Panc1 (cell line): Measurements from ENCODE around the gene EYS. TPM values are rescaled to one million over a fixed set of nuclear protein-coding genes. Genes with fewer than 3 reads are reported as not detected.

Source experiments
- ATAC-seq: fragments of 200-7000 bp; cut with Tn5 transposase; 2 replicates; pipeline ENCODE4 v1.9.1; 2020; ENCODE audit warnings: mild to moderate bottlenecking, moderate library complexity
- BruUV-seq: library from RNA; stranded (reverse); fragments of 400-500 nt; replicated peaks from 2 replicates; lab custom pipeline; 2021; lab: Mats Ljungman, UMichigan
- CTCF ChIA-PET: fragments of 300-600 bp; sonication (Branson Sonifier 250); formaldehyde crosslinking; loops from one replicate; lab custom pipeline; 2022; ENCODE audit warnings: antibody characterized with exemption; lab: Charles Lee
- POLR2A ChIA-PET: fragments of 300-600 bp; sonication (Branson Sonifier 250); formaldehyde crosslinking; loops from one replicate; lab custom pipeline; 2022; ENCODE audit warnings: antibody characterized with exemption; lab: Charles Lee
- DNase-seq: peaks from one replicate; pipeline ENCODE4 v3.0.0-alpha.2; 2010; ENCODE audit warnings: low read depth, low spot score
- H3K27ac ChIP-seq: 2 replicates; pipeline ENCODE4 v1.5.1; 2011; ENCODE audit warnings: mild to moderate bottlenecking, low read length, inconsistent platforms
- H3K27me3 ChIP-seq: fragments of 200-500 bp; sonication (Bioruptor generic); 2 replicates; pipeline ENCODE4 v1.6.0; 2014; ENCODE audit warnings: low read length, inconsistent platforms; ENCODE audit not compliant: control insufficient read depth, insufficient read depth
- H3K36me3 ChIP-seq: fragments of 200-500 bp; sonication (Bioruptor generic); 2 replicates; pipeline ENCODE4 v1.5.1; 2014; ENCODE audit warnings: inconsistent platforms, mild to moderate bottlenecking, low read length, moderate library complexity; ENCODE audit not compliant: control insufficient read depth, insufficient read depth
- H3K4me1 ChIP-seq: 2 replicates; pipeline ENCODE4 v1.5.1; 2011; ENCODE audit warnings: inconsistent platforms, mild to moderate bottlenecking, low read length, moderate library complexity; ENCODE audit not compliant: control insufficient read depth, insufficient read depth
- H3K4me3 ChIP-seq, 2 experiments: 2 replicates each; pipeline ENCODE4 v1.5.1; 2011 to 2012; ENCODE audit warnings: low read depth in 2 of 2, low read length in 2 of 2, mild to moderate bottlenecking in 2 of 2, inconsistent platforms in 1 of 2, moderate library complexity in 1 of 2
- H3K9me3 ChIP-seq: fragments of 200-500 bp; sonication (Bioruptor generic); 2 replicates; pipeline ENCODE4 v1.5.1; 2014; ENCODE audit warnings: low read depth, mild to moderate bottlenecking, inconsistent platforms, low read length, moderate library complexity; ENCODE audit not compliant: control insufficient read depth, insufficient read depth
- CTCF ChIP-seq: fragments of 450-650 bp; IDR thresholded peaks from 2 replicates; pipeline ENCODE4 v1.5.1; 2017; ENCODE audit warnings: mild to moderate bottlenecking
- POLR2AphosphoS5 ChIP-seq: IDR thresholded peaks from 2 replicates; pipeline ENCODE4 v1.6.1; 2012; ENCODE audit warnings: mild to moderate bottlenecking, low read depth, low read length, moderate library complexity
- SIN3A ChIP-seq: IDR thresholded peaks from 2 replicates; pipeline ENCODE4 v1.6.1; 2012; ENCODE audit warnings: low read depth, mild to moderate bottlenecking, low read length, moderate library complexity, borderline replicate concordance; ENCODE audit not compliant: insufficient read depth
- TCF7L2 ChIP-seq: IDR thresholded peaks from 2 replicates; pipeline ENCODE4 v1.6.1; 2011; ENCODE audit warnings: mild to moderate bottlenecking, low read depth, low read length, inconsistent platforms
- in situ Hi-C: cut with HindIII; loops from 2 replicates; pipeline ENCODE4 v1.10.0; 2016; ENCODE audit warnings: low sequenced_read_pairs, low pct_unique_long_range_greater_than_20kb
- intact Hi-C: fragments of 100-400 bp; cut with micrococcal nuclease; formaldehyde crosslinking; loops from one replicate; pipeline ENCODE4 v1.10.0; 2022; ENCODE audit not compliant: unreplicated experiment
- total RNA-seq: library from RNA; stranded (reverse); gene quantifications from one replicate; pipeline ENCODE4 v1.2.1, GENCODE V29; 2021; ENCODE audit not compliant: unreplicated experiment
- TF ChIP-seq, protein P1 (sequence below), 2 experiments: IDR thresholded peaks; 2 replicates each; pipeline ENCODE4 v1.6.1; 2011 to 2012; ENCODE audit warnings: low read depth in 2 of 2, control low read depth in 1 of 2, low read length in 1 of 2, mild to moderate bottlenecking in 1 of 2, moderate library complexity in 1 of 2; ENCODE audit not compliant: insufficient read depth in 1 of 2

EYS gene
- total RNA-seq, 1 experiment from 2014 or later = not detected

DNA sequence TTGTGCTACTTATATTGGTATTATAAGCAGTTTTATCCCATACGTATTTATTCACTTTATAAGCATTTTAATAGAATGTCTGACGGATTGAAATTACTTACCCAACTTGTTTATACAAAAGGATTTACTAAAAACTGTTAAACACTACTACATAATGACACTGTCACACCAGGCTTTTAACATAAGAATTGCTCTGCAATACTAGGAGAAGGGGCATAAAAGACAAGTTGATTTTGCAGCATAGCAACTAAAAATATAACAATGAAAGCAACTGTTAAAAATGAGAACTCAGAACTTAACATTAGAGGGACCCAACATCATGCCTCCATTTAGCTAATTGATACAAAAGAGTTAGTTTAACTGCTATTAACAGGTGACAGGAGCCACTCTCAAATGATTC lies 1076.1 kb downstream of the EYS start:
- CTCF ChIA-PET = no interaction called here
- intact Hi-C loops = no loop called here
- POLR2A ChIA-PET = no interaction called here

DNA sequence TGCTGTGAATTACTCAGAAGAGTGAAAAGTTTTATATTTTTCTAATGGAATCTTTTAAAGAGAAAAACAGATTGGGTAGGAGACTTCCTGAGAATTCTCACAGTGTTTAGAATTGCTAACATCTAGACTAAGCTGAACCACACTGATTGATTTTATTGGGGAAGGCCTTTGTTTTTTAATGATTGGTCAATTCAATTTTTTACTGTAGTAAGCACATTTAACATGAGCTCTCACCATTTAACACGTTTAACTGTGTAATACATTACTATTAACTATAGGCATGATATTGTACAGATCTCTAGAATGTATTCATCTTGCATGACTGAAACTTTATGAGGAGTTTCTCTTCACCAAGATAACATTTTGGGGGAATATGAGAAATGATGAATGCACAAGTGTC lies 1084.1 kb downstream of the EYS start:
- in situ Hi-C loops = no loop called here
- POLR2A ChIA-PET = no interaction called here
- Histone ChIP-seq H3K27ac (no peak overlapping the region), H3K4me1 (no peaks in the 10 kb centered on the region), H3K27me3 (no peaks in the 10 kb centered on the region), H3K36me3 (no peaks in the 10 kb centered on the region), H3K9me3 (no peaks in the 10 kb centered on the region), H3K4me3 (no peak overlapping the region)
- ATAC-seq = no peak
- BruUV-seq = no TSS peak
- TF ChIP-seq SIN3A (no peak), TCF7L2 (no peak), CTCF (no peak), POLR2AphosphoS5 (no peak)
- TF ChIP-seq, protein P1, sequence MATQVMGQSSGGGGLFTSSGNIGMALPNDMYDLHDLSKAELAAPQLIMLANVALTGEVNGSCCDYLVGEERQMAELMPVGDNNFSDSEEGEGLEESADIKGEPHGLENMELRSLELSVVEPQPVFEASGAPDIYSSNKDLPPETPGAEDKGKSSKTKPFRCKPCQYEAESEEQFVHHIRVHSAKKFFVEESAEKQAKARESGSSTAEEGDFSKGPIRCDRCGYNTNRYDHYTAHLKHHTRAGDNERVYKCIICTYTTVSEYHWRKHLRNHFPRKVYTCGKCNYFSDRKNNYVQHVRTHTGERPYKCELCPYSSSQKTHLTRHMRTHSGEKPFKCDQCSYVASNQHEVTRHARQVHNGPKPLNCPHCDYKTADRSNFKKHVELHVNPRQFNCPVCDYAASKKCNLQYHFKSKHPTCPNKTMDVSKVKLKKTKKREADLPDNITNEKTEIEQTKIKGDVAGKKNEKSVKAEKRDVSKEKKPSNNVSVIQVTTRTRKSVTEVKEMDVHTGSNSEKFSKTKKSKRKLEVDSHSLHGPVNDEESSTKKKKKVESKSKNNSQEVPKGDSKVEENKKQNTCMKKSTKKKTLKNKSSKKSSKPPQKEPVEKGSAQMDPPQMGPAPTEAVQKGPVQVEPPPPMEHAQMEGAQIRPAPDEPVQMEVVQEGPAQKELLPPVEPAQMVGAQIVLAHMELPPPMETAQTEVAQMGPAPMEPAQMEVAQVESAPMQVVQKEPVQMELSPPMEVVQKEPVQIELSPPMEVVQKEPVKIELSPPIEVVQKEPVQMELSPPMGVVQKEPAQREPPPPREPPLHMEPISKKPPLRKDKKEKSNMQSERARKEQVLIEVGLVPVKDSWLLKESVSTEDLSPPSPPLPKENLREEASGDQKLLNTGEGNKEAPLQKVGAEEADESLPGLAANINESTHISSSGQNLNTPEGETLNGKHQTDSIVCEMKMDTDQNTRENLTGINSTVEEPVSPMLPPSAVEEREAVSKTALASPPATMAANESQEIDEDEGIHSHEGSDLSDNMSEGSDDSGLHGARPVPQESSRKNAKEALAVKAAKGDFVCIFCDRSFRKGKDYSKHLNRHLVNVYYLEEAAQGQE (IDR thresholded peaks at IDR 0.05; ENCODE audit: insufficient read depth in 1 of 2, low read depth in 2 of 2, low read length in 1 of 2) = no peak
- intact Hi-C loops = no loop called here
- CTCF ChIA-PET = no interaction called here
- DNase-seq = no peak

More for the DNA sequence above, 1076.1 kb downstream of the EYS start:
- Histone ChIP-seq H3K27me3 (no peaks in the 10 kb centered on the region), H3K9me3 (no peaks in the 10 kb centered on the region; the same call in 1 of the 2 replicates), H3K27ac (no peak overlapping the region), H3K4me3 (no peak overlapping the region), H3K4me1 (no peaks in the 10 kb centered on the region), H3K36me3 (no peaks in the 10 kb centered on the region)
- DNase-seq (no peak), ATAC-seq (no peak)
- TF ChIP-seq CTCF (no peak), POLR2AphosphoS5 (no peak), SIN3A (no peak), TCF7L2 (no peak)
- TF ChIP-seq, protein P1 (IDR thresholded peaks at IDR 0.05; ENCODE audit: insufficient read depth in 1 of 2, low read depth in 2 of 2, low read length in 1 of 2) = no peak
- in situ Hi-C loops = no loop called here
- no TSS peak for BruUV-seq
